HG02610 (cell line): Measurements from ENCODE around the gene EML1.

ENCODE experiments used
- ATAC-seq: cut with Tn5 transposase; IDR thresholded peaks from one replicate; pipeline ENCODE4 v1.9.1; 2021; ENCODE audit warnings: mild to moderate bottlenecking, moderate library complexity; ENCODE audit not compliant: unreplicated experiment

The EML1 gene

DNA sequence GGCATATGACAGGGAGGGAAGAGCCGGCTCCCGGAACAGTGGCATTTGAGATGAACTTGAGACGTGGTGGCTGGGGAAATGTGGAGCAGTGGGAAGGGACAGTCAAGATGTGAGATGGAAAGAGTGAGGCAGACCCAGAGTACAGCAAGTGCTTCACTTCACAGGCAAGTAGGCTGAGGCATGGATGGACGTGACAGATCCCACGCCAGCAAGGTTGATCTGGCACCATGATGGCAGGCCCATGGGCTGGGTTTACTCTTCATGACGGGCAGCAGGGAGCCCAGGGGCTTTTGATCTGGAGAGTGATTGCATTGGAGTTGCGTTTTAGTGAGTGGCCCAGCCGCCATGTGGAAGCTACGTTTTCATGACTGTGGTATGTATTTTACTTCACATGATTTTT lies 17.9 kb upstream of the EML1 start:
- ATAC-seq, result no peak

DNA sequence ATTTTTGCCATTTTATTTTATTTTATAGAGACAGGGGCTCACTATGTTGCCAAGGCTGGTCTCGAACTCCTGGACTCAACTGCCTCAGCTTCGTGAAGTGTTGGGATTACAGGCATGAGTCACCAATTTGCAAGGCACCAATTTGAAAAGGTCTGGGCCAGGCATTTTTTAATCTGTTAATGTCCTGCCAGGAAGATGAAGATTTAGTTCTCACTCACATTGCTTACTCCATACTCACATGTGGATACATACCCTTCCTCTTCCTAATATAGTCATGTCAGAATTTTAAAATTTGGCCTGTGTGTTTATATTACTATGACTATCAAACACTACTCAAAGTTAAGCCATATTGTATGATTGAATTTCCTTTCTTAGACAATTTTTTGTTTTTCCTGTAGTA lies 15.3 kb upstream of the EML1 start:
- ATAC-seq, result no peak

DNA sequence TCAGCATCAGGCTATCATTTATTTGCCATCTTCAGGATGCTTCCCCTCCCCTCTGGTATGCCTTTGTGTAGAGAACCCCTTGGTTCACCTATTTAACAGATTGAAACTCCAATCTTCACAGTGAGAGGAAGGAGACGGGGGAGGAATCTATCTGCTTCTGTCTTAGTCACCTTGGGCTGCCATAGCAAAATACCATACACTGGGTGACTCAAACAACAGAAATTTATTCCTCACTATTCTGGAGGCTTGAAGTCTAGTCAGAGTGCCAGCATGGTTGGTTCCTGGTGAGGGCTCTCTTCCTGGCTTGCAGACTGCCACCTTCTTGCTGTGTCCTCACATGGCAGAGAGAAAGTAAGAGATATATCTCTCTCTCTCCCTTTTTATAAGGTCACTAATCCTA lies 13.5 kb upstream of the EML1 start:
- no peak for ATAC-seq

DNA sequence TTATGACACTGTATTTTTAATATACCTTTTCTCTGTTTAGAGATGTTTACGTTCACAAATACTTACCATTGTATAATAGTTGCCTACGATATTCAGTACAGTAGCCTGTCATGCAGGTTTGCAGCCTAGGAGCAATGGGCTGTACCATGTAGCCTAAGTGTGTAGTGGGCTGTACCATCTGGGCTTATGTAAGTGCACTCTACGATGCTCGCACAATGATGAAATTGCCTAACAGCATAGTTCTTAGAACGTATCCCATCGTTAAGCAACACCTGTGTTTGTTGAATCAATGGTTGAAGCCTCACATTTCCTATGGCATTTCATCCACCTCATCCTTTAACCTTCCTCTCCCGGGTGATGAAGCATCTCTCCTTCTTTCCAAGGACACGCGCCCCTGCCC lies 12.5 kb upstream of the EML1 start:
- ATAC-seq, result no peak

DNA sequence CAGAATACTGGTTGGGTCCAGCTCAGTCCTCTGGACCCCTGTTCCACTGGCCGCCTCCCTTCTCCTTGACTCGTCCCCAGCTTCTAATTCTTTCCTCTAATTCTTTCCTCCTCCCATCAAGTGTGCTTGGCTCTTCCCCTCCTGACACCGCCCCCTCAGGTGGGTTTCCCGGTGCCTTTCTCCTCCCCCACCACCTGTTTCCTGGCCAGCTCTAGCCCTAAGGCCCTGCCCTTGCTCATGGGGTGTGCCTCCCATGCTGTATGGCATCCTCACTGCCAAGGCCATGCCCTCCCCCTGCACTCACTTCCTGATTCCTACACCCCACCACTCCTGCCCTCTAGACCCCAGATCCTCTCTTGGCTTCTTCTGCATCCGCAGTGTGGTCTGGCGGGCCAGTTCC lies 12.1 kb upstream of the EML1 start:
- no peak for ATAC-seq

DNA sequence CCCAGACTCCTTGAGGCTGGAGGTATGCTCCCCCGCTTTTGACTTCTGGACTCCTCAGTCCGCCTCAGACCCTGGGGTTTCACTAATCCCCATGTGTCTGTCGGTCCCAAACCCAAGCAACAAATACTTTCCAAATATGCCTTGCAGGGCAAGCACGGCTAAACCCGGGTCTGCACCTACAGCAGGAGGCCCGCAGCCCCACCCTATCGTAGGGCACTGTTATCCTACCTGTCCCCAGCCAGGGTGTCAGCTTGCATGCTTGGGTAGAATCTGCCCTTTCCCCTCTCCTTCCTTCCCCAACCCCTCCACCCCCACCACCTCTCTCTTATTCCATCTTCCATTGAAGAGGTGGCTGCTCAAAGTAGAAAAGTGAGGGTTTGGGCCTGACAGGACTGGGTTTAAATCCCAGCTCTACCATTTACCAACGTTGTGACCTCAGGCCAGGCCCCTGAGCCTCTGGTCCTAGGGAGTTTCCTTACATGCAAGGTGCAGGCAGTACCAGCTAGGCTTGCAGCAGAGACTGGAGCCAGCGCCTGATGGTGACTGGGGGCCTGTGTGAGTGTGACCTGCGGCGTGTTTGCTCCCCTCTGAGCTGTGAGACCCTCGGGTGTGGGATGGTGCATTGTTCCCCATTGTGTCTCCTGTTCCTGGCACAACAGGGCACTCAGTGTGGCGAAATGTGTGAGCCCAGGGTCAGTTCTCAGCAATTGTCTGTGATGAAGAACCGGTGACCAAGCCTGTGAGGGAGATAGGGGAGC lies 11.2 kb upstream of the EML1 start:
- no peak for ATAC-seq

DNA sequence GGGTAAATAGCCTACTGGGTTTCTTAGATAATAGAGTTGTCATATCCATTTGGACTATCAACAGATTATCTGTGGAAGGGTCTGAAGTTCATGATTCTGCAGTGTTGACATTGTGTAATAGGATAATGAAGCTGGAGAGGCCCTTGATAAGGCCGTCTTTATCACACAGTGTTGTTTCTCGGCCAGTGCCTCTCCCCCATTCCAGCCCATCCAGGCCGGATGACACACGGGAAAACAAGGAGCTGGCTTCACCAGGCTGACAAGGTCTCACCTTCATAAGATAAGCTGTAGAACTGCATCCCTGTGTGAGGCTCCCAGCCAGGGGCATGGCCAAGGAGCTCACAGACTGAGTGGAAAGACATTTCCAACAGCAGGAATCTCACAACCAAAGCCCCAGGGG lies 8.7 kb upstream of the EML1 start:
- ATAC-seq, result no peak

DNA sequence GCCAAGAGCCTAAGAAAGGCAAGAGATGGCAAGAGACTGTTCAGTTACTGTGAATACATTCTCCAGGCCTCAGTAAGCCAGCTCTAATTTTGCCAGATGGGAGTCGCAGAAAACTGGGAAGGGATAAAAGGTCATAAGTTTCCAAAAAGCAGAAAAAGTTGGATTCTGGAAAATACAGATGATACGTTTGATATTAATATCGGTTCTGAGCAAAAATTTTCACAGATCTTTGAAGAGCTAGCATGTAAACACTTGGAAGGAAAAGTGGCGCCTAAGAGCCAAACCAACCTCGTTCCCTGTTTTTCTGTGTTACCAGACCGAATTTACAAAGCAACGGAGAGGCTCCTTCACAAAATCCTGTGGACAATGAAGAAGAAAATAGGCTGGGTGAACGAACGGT lies 7.8 kb upstream of the EML1 start:
- ATAC-seq, result no peak

DNA sequence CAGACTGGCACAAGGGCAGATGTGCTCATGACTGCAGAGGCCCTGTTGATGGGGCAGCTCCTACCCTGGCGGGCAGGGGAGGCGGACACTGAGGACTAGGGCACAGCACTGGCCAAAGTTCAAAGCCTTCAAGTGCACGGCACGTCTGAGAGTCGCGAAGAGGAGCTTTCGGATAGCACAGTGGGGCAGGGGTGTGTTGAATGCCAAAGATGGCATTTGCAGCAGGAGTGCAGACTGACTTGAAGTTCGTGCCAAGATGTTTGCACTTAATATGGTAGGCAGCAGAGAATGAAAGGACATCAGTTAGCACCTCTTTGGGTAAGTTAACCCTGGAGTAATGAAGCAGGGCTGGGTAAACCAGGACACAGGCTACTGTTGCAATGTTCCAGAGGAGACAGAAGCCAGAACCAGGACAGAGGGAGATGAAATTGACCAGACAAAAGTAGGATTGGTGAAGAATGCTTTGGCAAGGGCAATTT lies 6.7 kb upstream of the EML1 start:
- no peak for ATAC-seq

DNA sequence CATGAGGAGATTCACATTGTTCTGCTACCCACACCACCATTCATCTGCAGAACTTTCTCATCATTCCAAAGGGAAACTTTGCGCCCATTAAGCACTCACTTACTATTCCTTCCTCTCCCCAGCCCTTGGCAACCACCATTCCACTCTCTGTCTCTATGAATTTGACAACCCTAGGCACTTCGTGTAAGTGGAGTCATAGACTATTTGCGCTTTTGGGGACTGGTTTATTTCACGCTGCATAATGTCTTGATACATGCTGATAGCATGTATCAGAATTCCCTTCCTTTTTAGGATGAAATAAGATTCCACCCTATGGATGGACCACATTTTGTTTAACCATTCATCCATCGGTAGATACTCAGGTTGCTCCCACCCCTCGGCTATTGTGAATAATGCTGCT lies 4.5 kb upstream of the EML1 start:
- no peak for ATAC-seq

DNA sequence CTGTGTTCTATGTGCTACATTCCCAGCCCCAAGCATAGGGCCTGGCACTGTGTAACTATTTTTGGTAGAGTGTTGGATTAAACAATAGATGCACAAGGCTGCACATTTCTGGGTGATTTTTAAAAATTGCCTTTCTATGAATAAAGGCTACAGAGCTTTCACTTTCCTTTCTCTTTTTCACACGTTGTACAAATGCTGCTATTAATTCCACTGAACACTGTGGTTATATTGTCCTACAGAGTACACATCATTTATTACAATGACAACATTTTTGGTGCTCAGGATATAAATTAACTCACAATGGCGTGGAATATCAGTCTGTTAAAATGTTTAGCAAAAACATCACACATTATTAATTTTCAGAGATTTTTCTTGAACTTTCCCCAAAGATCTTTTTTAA lies 3.6 kb upstream of the EML1 start:
- ATAC-seq, result no peak

DNA sequence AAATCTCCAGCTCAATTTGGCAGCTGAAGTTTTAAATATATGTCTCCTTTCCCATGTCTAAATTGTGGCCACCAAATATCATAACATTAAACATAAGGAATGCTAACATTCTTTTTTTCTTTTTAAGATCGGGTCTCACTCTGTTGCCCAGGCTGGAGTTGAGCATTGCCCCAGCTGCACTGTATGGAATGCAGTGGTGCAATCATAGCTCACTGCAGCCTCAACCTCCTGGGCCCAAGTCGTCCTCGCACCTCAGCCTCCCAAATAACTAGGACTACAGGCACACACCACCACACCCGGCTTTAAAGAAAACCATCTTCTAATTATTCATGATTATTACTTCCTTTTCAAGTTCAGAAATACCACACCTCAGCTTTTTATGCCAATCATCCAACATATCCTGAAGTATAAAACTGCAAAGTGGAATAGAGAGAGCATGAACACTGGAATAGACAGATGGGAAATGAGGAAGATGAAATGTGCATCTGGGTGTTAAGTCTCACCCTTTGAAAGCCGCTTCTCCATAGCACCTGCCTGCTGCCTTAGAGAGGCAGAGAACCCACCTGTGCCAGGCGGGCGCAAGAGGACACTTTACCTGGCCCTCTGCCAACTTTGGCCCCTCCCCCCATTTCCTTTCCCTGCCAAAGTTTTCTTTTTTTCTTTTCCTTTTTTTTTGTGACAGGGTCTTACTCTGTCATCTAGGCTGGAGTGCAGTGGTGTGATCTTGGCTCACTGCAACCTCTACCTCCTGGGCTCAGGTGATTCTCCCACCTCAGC lies 2.8 kb upstream of the EML1 start:
- ATAC-seq, result no peak

DNA sequence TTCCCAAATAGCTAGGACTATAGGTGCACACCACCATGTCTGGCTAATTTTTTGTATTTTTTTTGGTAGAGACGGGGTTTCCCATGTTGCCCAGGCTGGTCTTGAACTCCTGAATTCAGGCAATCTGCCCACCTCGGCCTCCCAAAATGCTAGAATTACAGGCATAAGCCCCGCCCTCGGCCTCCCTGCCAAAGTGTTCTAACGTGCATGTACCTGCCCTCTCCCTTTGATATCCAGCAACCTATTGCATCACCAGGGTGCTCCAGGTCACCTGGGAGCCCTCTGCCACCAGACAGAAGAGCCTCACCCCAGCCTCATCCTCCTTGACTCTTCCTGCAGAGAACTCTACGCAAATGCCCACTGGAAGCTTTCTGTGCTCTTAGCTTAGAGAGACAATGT lies 2.2 kb upstream of the EML1 start:
- ATAC-seq, result no peak

DNA sequence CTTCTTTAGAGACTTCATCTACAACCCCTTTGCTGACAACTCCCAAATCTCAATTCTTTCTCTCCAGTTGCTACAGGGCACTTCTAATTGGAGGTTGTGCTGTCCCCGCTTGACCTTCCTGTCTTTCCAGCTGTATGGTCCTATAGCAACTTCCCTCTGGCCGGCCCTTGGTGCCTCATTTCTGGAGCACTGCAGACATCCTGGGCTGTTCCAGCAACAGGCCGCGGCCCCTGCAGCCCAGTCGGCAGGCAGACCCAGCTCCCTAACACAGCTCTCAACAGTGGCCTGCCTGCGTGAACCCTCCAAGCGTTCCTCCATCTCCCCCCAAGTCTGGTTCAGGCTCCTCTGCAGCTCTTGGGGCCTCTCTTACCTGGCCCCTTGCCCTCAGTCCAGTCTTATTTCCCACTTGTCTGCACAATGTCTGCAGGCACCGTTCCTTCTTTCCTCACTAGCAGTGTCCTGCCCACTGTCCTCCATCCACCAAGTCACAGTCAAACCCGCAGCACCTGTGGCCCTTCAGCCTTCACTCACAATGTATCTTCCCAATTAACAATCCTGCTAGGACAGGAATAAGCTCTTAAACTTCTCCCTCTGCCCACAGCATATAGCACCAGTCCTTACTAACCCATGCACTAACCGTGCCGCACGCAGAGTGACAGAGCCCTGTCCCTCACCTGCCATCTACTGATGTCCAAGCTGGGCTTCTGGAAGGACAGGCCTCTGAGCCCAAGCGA lies 1.6 kb upstream of the EML1 start:
- no peak for ATAC-seq

DNA sequence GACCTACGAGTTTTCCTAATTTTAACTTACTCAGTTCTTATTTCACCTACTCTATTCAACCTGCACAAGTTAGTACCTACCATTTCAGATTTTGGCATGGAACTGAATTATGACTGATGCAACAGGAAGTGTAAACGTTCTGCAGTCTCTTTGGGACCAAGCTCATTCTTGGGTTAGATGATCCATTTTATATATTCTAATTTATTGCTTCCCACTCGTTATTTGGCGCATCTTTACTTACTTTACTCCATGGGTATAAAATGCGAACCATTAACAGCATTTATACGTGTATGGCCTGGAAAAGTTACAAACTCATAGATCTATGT lies 1.0 kb upstream of the EML1 start:
- ATAC-seq, result no peak

DNA sequence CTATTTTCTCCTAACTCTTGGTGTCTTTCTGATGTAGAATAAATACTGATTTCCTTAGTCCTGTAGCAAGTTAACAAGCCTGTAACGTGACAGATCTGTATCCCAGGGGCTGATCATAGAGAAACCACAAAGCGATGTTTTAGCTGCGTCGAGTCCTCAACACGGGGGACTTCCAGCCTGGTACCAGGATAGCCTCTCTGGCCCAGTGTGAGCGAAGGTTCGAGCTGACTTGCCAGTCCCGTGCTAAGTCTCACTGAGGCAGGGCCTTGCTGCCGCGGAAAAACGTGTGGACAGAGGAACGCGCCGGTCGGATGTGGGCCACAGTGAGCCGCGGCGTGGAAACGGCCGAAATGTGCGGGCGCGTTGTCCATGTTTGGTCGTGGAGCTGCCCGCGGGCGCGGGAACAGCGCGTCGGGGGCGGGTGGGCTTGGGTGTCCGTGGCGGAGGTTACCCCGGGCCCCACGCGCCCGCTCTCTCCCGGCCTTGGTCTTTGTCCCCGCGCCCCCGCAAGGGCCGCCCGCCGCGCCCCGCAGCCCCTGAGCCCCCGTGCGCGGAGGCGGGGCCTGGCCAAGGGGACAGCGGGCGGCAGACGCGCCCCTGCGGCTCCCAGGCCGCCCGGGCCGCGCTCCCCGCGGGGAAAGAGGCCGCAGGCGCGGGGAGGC lies 531 bp upstream of the EML1 start:
- no peak for ATAC-seq

DNA sequence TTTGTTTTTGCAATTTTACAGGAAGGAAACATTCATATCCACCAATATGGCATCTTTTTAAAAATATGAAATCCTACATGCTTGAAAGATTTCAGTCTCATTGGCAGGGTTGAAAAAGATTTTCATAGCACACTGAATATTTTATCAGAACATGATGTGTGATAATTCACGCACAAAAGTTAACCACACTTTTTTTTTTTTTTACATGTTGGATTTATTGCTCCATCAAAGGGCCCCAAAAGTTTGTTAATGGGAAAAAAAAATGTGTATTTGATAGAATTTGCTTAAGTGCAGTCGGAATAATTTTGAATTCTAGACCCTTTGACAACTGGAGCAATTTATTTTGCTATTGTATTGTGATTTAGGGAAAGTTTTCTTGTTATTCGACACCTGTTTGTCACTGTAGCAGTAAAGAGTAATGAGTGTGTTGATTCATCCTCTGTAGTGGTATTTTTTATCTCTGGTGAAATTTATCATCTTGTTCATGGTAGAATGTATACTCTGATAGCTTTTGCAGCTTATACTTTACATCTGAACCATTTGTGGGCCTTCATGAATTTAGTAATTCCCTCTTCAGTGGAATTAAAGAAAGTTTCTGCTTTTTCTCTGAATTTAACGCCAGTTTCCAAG lies 1.1 kb downstream of the EML1 start:
- ATAC-seq, result no peak

DNA sequence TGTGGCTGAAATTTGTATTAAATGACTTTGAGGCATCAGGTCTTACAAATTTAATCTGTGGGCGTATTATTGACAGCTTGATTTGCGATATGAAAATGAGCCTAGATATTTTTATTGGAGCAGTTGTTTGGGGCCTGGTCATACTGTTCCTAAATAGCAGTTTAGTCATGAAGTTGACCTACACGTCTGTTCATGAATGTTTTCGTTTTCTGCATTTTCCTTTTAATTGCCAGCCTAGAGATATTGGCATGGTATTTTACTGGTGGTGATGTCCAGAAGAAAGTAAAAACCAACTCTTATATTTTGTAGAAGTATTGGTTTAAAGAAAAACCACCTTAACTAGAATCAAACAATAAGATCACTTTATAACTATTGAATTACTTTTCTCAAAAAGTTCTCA lies 1.8 kb downstream of the EML1 start:
- ATAC-seq, result no peak

DNA sequence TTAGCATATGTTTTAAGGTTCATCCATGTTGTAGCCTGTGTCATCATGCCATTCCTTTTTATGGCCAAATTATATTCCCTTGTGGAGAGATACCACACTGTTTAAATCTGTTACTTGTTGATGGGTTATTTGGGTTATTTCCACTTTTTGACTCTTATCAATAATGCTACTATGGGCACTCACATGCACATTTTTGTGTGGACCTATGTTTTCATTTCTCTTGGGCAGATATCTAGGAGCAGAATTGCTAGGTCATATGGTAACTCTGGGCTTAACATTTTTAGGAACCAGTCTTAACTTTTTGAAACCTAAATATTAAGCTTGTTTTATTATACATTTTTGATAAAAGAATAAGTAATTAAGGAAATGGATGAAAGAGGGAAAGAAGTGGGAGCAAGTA lies 4.0 kb downstream of the EML1 start:
- ATAC-seq, result no peak

DNA sequence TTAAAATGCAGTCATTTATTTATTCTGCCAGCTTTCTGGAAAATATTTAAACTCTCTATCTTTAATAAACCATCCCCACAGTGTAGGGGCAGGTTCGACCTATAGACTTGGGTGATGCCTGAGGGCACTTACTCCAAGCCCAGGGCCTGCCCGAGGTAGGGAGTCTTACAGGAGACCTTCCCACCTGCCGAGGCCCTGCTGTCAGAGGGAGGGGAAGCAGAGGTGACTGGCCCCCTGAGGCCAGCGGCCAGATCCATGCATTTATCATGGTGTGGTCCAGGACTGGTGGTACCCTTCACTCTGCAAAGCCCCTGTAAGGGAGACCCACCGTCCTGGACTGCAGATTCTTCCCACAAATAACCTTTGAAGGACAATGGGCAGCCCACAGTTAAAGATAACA lies 7.6 kb downstream of the EML1 start:
- ATAC-seq, result no peak
